ENCODE measurements around the gene KIF2A. TPM values are rescaled to one million over a fixed set of nuclear protein-coding genes. Genes with fewer than 3 reads are reported as not detected.

Gene KIF2A
- total and polyA plus RNA-seq, 2 of the 13 experiments (the other 11 are each of a cell fraction or from before 2014, with no cell fraction given) = 8.5 to 19.2 TPM

DNA sequence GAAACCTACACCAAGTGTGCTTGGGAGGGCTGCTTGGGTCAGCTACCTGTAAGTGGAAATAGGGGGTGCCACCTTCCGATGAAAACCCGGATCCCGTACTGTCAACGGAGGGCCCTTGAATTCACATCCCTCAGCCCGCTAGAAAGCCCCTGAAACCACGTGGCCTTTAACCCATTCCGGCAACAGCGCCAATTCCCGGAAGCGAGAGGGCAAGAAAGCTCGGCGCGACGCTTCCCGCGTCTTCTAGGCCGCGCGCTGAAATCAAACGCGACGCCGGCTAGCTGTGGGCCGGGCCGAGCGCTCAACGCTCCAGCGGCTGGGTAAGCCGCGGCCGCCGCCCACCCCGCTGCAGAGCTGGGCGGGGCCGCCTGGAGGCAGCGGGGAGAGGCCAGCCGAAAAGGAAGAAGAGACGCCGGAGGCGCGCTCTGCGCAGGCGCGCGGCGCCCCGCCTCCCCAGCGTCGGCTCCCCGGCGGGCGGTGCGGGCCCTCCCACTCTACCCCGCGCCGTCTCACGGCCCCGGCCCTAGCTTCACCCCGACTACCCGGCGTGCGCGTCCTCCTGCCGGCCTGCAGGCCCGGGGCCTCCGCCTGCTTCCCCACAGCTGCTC lies at the start of gene KIF2A (continued):
- TF ChIP-seq REXO4 (CRISPR knock-in tag; IDR thresholded peaks at IDR 0.05; ENCODE audit: borderline replicate concordance) = 0 out of 2 replicates have a peak, but pooled peaks have one; percentile 8
- TF ChIP-seq SSRP1 (CRISPR knock-in tag; IDR thresholded peaks at IDR 0.05) = no peak
- TF ChIP-seq ELF4 (CRISPR knock-in tag; IDR thresholded peaks at IDR 0.05; ENCODE audit: borderline replicate concordance) = no peak
- TF ChIP-seq ZFP1 (CRISPR knock-in tag; IDR thresholded peaks at IDR 0.05) = 0 out of 2 replicates have a peak, but pooled peaks have one; percentile 30
- no peak for TF ChIP-seq AGO2 (optimal IDR thresholded peaks at IDR 0.05; ENCODE audit: low read depth, low read length)
- no peak for TF ChIP-seq TRIM24 (CRISPR knock-in tag; IDR thresholded peaks at IDR 0.05)
- TF ChIP-seq, protein P1, sequence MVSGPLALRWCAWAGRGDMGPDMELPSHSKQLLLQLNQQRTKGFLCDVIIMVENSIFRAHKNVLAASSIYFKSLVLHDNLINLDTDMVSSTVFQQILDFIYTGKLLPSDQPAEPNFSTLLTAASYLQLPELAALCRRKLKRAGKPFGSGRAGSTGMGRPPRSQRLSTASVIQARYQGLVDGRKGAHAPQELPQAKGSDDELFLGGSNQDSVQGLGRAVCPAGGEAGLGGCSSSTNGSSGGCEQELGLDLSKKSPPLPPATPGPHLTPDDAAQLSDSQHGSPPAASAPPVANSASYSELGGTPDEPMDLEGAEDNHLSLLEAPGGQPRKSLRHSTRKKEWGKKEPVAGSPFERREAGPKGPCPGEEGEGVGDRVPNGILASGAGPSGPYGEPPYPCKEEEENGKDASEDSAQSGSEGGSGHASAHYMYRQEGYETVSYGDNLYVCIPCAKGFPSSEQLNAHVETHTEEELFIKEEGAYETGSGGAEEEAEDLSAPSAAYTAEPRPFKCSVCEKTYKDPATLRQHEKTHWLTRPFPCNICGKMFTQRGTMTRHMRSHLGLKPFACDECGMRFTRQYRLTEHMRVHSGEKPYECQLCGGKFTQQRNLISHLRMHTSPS (CRISPR knock-in tag; IDR thresholded peaks at IDR 0.05; ENCODE audit: low read depth) = no peak
- TF ChIP-seq ZNF788 (CRISPR knock-in tag; IDR thresholded peaks at IDR 0.05; ENCODE audit: borderline replicate concordance) = no peak; the same call in 1 of the 2 replicates
- no peak for TF ChIP-seq ZNF382 (CRISPR knock-in tag; IDR thresholded peaks at IDR 0.05; ENCODE audit: borderline replicate concordance)
- no peak for TF ChIP-seq RAD21 (CRISPR knock-in tag; IDR thresholded peaks at IDR 0.05)
- no peak for TF ChIP-seq RORA (CRISPR knock-in tag; IDR thresholded peaks at IDR 0.05)
- TF ChIP-seq, protein P2, sequence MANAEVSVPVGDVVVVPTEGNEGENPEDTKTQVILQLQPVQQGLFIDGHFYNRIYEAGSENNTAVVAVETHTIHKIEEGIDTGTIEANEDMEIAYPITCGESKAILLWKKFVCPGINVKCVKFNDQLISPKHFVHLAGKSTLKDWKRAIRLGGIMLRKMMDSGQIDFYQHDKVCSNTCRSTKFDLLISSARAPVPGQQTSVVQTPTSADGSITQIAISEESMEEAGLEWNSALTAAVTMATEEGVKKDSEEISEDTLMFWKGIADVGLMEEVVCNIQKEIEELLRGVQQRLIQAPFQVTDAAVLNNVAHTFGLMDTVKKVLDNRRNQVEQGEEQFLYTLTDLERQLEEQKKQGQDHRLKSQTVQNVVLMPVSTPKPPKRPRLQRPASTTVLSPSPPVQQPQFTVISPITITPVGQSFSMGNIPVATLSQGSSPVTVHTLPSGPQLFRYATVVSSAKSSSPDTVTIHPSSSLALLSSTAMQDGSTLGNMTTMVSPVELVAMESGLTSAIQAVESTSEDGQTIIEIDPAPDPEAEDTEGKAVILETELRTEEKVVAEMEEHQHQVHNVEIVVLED (CRISPR knock-in tag; IDR thresholded peaks at IDR 0.05; ENCODE audit: borderline replicate concordance) = peak; percentile 80
- TF ChIP-seq SMAD3 (CRISPR knock-in tag; IDR thresholded peaks at IDR 0.05) = 0 out of 2 replicates have a peak, but pooled peaks have one; percentile 46
- TF ChIP-seq MED8 (CRISPR knock-in tag; IDR thresholded peaks at IDR 0.05; ENCODE audit: insufficient replicate concordance) = peak; percentile 29
- no peak for TF ChIP-seq MYNN (CRISPR knock-in tag; IDR thresholded peaks at IDR 0.05; ENCODE audit: low read depth)
- no peak for TF ChIP-seq ZNF335 (CRISPR knock-in tag; IDR thresholded peaks at IDR 0.05)
- TF ChIP-seq ZC3H4 (CRISPR knock-in tag; IDR thresholded peaks at IDR 0.05; ENCODE audit: borderline replicate concordance) = no peak
- no peak for TF ChIP-seq WIZ (CRISPR knock-in tag; IDR thresholded peaks at IDR 0.05)
- TF ChIP-seq ZNF431 (CRISPR knock-in tag; IDR thresholded peaks at IDR 0.05; ENCODE audit: borderline replicate concordance, low read depth) = no peak
- TF ChIP-seq ZNF337 (CRISPR knock-in tag; IDR thresholded peaks at IDR 0.05; ENCODE audit: borderline replicate concordance, low read depth) = no peak
- no peak for TF ChIP-seq RBAK (CRISPR knock-in tag; IDR thresholded peaks at IDR 0.05)
- TF ChIP-seq ZNF879 (CRISPR knock-in tag; IDR thresholded peaks at IDR 0.05) = no peak
- TF ChIP-seq, protein P3, sequence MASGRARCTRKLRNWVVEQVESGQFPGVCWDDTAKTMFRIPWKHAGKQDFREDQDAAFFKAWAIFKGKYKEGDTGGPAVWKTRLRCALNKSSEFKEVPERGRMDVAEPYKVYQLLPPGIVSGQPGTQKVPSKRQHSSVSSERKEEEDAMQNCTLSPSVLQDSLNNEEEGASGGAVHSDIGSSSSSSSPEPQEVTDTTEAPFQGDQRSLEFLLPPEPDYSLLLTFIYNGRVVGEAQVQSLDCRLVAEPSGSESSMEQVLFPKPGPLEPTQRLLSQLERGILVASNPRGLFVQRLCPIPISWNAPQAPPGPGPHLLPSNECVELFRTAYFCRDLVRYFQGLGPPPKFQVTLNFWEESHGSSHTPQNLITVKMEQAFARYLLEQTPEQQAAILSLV (CRISPR knock-in tag; IDR thresholded peaks at IDR 0.05; ENCODE audit: borderline replicate concordance) = 0 out of 2 replicates have a peak, but pooled peaks have one; percentile 59
- no peak for TF ChIP-seq JUND (CRISPR knock-in tag; IDR thresholded peaks at IDR 0.05)
- TF ChIP-seq RBM22 (optimal IDR thresholded peaks at IDR 0.05; ENCODE audit: low read length) = no peak
- no peak for TF ChIP-seq NPAS2 (CRISPR knock-in tag; IDR thresholded peaks at IDR 0.05; ENCODE audit: borderline replicate concordance)
- TF ChIP-seq KAT7 (CRISPR knock-in tag; IDR thresholded peaks at IDR 0.05; ENCODE audit: borderline replicate concordance) = peak; percentile 50; the same call in 1 of the 2 replicates
- peak; percentile 43; the same call in 1 of the 2 replicates for TF ChIP-seq ZSCAN31 (CRISPR knock-in tag; IDR thresholded peaks at IDR 0.05; ENCODE audit: low read depth)
